Heart left ventricle (tissue), 16 donors: Measurements from ENCODE around the gene IL36B. TPM values are rescaled to one million over a fixed set of nuclear protein-coding genes. Genes with fewer than 3 reads are reported as not detected.

Source experiments
- ATAC-seq, 4 donors: fragments of 200-7000 bp; cut with Tn5 transposase; one replicate each; pipeline ENCODE4 v1.9.1; 2020 to 2022; ENCODE audit warnings: moderate library complexity in 4 of 4, mild to moderate bottlenecking in 3 of 4, moderate number of reproducible peaks in 1 of 4
- DNase-seq, 5 donors: peaks; one replicate each; pipeline ENCODE4 v3.0.0-alpha.2; 2020
- H3K27ac ChIP-seq, 12 donors: fragments of 200-600 bp; sonication (generic) in 4 of 12; one replicate each; pipeline versions ENCODE4 v1.5.0 to v1.8.0; 2016 to 2022; ENCODE audit warnings: mild to moderate bottlenecking in 2 of 12
- H3K27me3 ChIP-seq, 9 donors: fragments of 200-600 bp; sonication (generic) in 2 of 9; one replicate each; pipeline versions ENCODE4 v1.5.1 to v1.8.0; 2016 to 2022; ENCODE audit warnings: mild to moderate bottlenecking in 3 of 9
- H3K36me3 ChIP-seq, 9 donors: fragments of 200-600 bp; sonication (generic) in 2 of 9; one replicate each; pipeline versions ENCODE4 v1.5.0 to v1.8.0; 2018 to 2022; ENCODE audit warnings: mild to moderate bottlenecking in 2 of 9
- H3K4me1 ChIP-seq, 12 donors: fragments of 200-600 bp; sonication (generic) in 4 of 12; one replicate each; pipeline versions ENCODE4 v1.5.0 to v1.8.0; 2016 to 2022; ENCODE audit warnings: mild to moderate bottlenecking in 3 of 12
- H3K4me3 ChIP-seq, 12 donors: fragments of 200-600 bp; sonication (generic) in 4 of 12; one replicate each; pipeline versions ENCODE4 v1.5.0 to v1.8.0; 2017 to 2022; ENCODE audit warnings: mild to moderate bottlenecking in 9 of 12, moderate library complexity in 4 of 12
- H3K9me3 ChIP-seq, 12 donors: fragments of 200-600 bp; sonication (generic) in 4 of 12; one replicate each; pipeline versions ENCODE4 v1.5.0 to v1.8.0; 2016 to 2022; ENCODE audit warnings: mild to moderate bottlenecking in 1 of 12
- POLR2A ChIP-seq, 2 donors: fragments of 450-650 bp; IDR thresholded peaks; one replicate each; pipeline ENCODE4 v1.6.1; 2017; ENCODE audit warnings: antibody characterized with exemption in 2 of 2, mild to moderate bottlenecking in 2 of 2, moderate library complexity in 2 of 2
- WGBS, 4 donors: extraction: QIAGEN DNeasy Blood & Tissue Kit in 2 of 4; methylation state at CpG; one replicate each; pipeline versions ENCODE4 v1.1.5 to v1.1.7; 2013 to 2018; 5-methylcytosine and 5-hydroxymethylcytosine counted together
- intact Hi-C, 10 donors: fragments of 100-400 bp; cut with DNase I; formaldehyde crosslinking; loops; one replicate each; pipeline versions ENCODE4 v1.11.1 to v1.14.2; 2022
- polyA plus RNA-seq, 2 donors: library from polyadenylated mRNA; stranded (reverse); fragments of 200-250 nt; gene quantifications; one replicate each; pipeline ENCODE4 v1.2.3, GENCODE V29; 2013
- total RNA-seq, 9 donors: library from RNA; depleted of rRNA in 2 of 9; stranded (reverse); fragments of >200 nt in 2 of 9; fragmentation: NEBNext Ultra II Directional in 3 of 9; extraction: Animal tissue kit (Norgen Biotek cat#: 25700) in 3 of 9; gene quantifications; one replicate each; pipeline versions ENCODE4 v1.1.0 to v1.2.4, GENCODE V29; 2016 to 2023
- TF ChIP-seq, protein P1 (sequence below), 12 donors: fragments of 200-600 bp; sonication (generic) in 4 of 12; IDR thresholded peaks; one replicate each; pipeline versions ENCODE4 v1.5.0 to v1.8.0; 2018 to 2022; ENCODE audit warnings: antibody characterized with exemption in 12 of 12, mild to moderate bottlenecking in 5 of 12
- donor health status: ischemic (EF 13 %, LVEDD 7.1; RV severe dilation, severe dysfunction).
- donor health status: healthy with polysubstance abuse.
- donor health status: DM: no; HTN: yes; CAD: no.
- donor health status: DM: no; HTN: no; CAD: no.
- donor health status: ischemic (EF 25% LVEDD 6.9; RV normal size, moderate dysfunction).
- donor health status: ischemic (EF 25% LVEDD 5.7; RV mildly dilated, moderate dysfunction).
- donor health status: healthy.
- donor health status: DM: yes; HTN: yes; CAD: no.
- donor health status: ischemic (EF 35%, LVEDD 5.7; RV mildly dilated, moderate dysfunction).
- donor health status: nonischemic (EF 11% LVEDD 7.7; RV severe dilation, severe dysfunction).
- donor health status: DM: yes; HTN: yes; CAD: no.
- donor health status: PGD.
- donor health status: ischemic (EF 29% LVEDD 5.4; RV normal size, mild dysfunction).
- donor health status: nonischemic (EF 23%, LVEDD 6.1; RV moderate dilation, normal function).

IL36B gene
- total and polyA plus RNA-seq, 11 donors = not detected

GRCh38 chr2:113057117-113057516, 4.5 kb upstream of the IL36B start:
- H3K36me3 ChIP-seq = no peaks in the 10 kb centered on the region
- no peak for ATAC-seq
- no peak overlapping the region for H3K4me3 ChIP-seq
- no peak for DNase-seq
- intact Hi-C loops = no loop called here
- H3K27ac ChIP-seq = no peak overlapping the region
- TF ChIP-seq, protein P1, sequence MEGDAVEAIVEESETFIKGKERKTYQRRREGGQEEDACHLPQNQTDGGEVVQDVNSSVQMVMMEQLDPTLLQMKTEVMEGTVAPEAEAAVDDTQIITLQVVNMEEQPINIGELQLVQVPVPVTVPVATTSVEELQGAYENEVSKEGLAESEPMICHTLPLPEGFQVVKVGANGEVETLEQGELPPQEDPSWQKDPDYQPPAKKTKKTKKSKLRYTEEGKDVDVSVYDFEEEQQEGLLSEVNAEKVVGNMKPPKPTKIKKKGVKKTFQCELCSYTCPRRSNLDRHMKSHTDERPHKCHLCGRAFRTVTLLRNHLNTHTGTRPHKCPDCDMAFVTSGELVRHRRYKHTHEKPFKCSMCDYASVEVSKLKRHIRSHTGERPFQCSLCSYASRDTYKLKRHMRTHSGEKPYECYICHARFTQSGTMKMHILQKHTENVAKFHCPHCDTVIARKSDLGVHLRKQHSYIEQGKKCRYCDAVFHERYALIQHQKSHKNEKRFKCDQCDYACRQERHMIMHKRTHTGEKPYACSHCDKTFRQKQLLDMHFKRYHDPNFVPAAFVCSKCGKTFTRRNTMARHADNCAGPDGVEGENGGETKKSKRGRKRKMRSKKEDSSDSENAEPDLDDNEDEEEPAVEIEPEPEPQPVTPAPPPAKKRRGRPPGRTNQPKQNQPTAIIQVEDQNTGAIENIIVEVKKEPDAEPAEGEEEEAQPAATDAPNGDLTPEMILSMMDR (IDR thresholded peaks at IDR 0.05) = no peak
- no peak for TF ChIP-seq POLR2A (IDR thresholded peaks at IDR 0.05)
- no peaks in the 10 kb centered on the region for H3K4me1 ChIP-seq
- H3K9me3 ChIP-seq = peaks cover 0 to 11% (median 0%) of the 10 kb centered on the region in 12 donors
- H3K27me3 ChIP-seq = peaks cover 0 to 4% (median 0%) of the 10 kb centered on the region in 9 donors
- WGBS, 4 donors = 60 to 82% (median 75%) methylated on average over 1 of the region's 1 CpG

GRCh38 chr2:113056521-113056920, 3.9 kb upstream of the IL36B start:
- intact Hi-C loops = no loop called here
- Histone ChIP-seq H3K9me3 (peaks cover 0 to 11% (median 0%) of the 10 kb centered on the region in 12 donors), H3K4me3 (no peak overlapping the region), H3K27me3 (peaks cover 0 to 3% (median 0%) of the 10 kb centered on the region in 9 donors), H3K4me1 (no peaks in the 10 kb centered on the region), H3K27ac (no peak overlapping the region), H3K36me3 (no peaks in the 10 kb centered on the region)
- 48 to 71% (median 56%) methylated on average over 1 of the region's 1 CpG for WGBS, 4 donors
- ATAC-seq (no peak), DNase-seq (no peak)
- TF ChIP-seq, protein P1 (IDR thresholded peaks at IDR 0.05) = no peak
- TF ChIP-seq POLR2A (IDR thresholded peaks at IDR 0.05) = no peak

- Histone ChIP-seq H3K4me3 (no peak overlapping the region), H3K36me3 (no peaks in the 10 kb centered on the region), H3K9me3 (peaks cover 0 to 22% (median 0%) of the 10 kb centered on the region in 12 donors), H3K27me3 (peaks cover 0 to 3% (median 0%) of the 10 kb centered on the region in 9 donors), H3K4me1 (no peaks in the 10 kb centered on the region), H3K27ac (no peak overlapping the region)
- no peak for TF ChIP-seq POLR2A (IDR thresholded peaks at IDR 0.05)
- TF ChIP-seq, protein P1 (IDR thresholded peaks at IDR 0.05) = no peak
- no peak for ATAC-seq
- intact Hi-C loops = no loop called here
- no peak for DNase-seq
Observed at GRCh38 chr2:113054066-113054465, 1.4 kb upstream of the IL36B start.

DNA sequence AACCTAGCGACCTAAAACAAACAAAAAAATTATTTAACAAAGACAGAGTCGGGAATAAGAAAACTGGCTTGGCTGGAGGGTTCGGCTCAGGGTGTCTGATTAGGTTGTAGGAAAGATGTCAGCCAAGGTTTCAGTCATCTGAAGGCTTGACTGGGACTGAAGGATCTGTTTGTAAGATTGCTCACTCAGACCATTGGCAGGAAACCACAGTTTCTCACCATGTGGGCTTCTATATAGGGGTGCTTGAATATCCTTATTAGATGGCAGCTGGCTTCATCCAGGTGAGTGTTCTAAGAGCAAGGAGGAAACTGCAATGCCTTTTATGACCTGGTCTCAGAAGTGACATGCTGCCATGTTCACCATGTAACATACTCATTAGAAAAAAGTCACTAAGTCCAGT, 999 bp upstream of the IL36B start:
- DNase-seq = no peak
- Histone ChIP-seq H3K27ac (no peak overlapping the region), H3K36me3 (no peaks in the 10 kb centered on the region), H3K4me3 (no peak overlapping the region), H3K4me1 (no peaks in the 10 kb centered on the region), H3K27me3 (peaks cover 0 to 3% (median 0%) of the 10 kb centered on the region in 9 donors), H3K9me3 (peaks cover 0 to 22% (median 0%) of the 10 kb centered on the region in 12 donors)
- ATAC-seq = no peak
- intact Hi-C loops = no loop called here
- WGBS, 4 donors = 68 to 77% (median 69%) methylated on average over 3 of the region's 3 CpGs
- TF ChIP-seq POLR2A (IDR thresholded peaks at IDR 0.05) = no peak
- TF ChIP-seq, protein P1 (IDR thresholded peaks at IDR 0.05) = no peak
